Hepatocyte (in vitro differentiated cells): ENCODE measurements around the gene CFAP90. TPM values are rescaled to one million over a fixed set of nuclear protein-coding genes. Genes with fewer than 3 reads are reported as not detected.

Source experiments
- DNase-seq: peaks from one replicate; pipeline ENCODE4 v3.0.0-alpha.2; 2016; ENCODE audit warnings: low spot score
- H2AFZ ChIP-seq: fragments of 200-600 bp; sonication (generic); 2 replicates; pipeline ENCODE4 v1.6.0; 2016; ENCODE audit warnings: antibody characterized with exemption, mild to moderate bottlenecking
- H3K27ac ChIP-seq: fragments of 200-600 bp; sonication (generic); 2 replicates; pipeline ENCODE4 v1.5.1; 2016; ENCODE audit warnings: mild to moderate bottlenecking
- H3K27me3 ChIP-seq: fragments of 200-600 bp; sonication (generic); 2 replicates; pipeline ENCODE4 v1.6.1; 2016
- H3K36me3 ChIP-seq: fragments of 200-600 bp; sonication (generic); replicated peaks from 2 replicates; pipeline ENCODE4 v1.5.1; 2016; ENCODE audit warnings: low read depth; ENCODE audit not compliant: insufficient read depth
- H3K4me1 ChIP-seq: fragments of 200-600 bp; sonication (generic); 2 replicates; pipeline ENCODE4 v1.5.1; 2016; ENCODE audit warnings: mild to moderate bottlenecking, moderate library complexity; ENCODE audit not compliant: insufficient read depth
- H3K4me2 ChIP-seq: fragments of 200-600 bp; sonication (generic); 2 replicates; pipeline ENCODE4 v1.6.0; 2016
- H3K4me3 ChIP-seq: fragments of 200-600 bp; sonication (generic); 2 replicates; pipeline ENCODE4 v1.5.1; 2016; ENCODE audit warnings: mild to moderate bottlenecking
- H3K79me2 ChIP-seq: fragments of 200-600 bp; sonication (generic); 2 replicates; pipeline ENCODE4 v1.6.0; 2017; ENCODE audit warnings: mild to moderate bottlenecking
- H3K9me2 ChIP-seq: fragments of 200-600 bp; sonication (generic); replicated peaks from 2 replicates; pipeline ENCODE4 v1.6.0; 2017; ENCODE audit warnings: mild to moderate bottlenecking; ENCODE audit not compliant: insufficient read depth
- H3K9me3 ChIP-seq: fragments of 200-600 bp; sonication (generic); 2 replicates; pipeline ENCODE4 v1.5.1; 2016; ENCODE audit warnings: low read depth, mild to moderate bottlenecking
- H4K20me1 ChIP-seq: fragments of 200-600 bp; sonication (generic); 2 replicates; pipeline ENCODE4 v1.6.0; 2016; ENCODE audit warnings: mild to moderate bottlenecking; ENCODE audit not compliant: insufficient read depth, poor library complexity, severe bottlenecking
- EZH2 ChIP-seq: fragments of 200-600 bp; sonication (generic); IDR thresholded peaks from 2 replicates; pipeline ENCODE4 v1.6.1; 2016; ENCODE audit warnings: antibody characterized with exemption, mild to moderate bottlenecking, borderline replicate concordance
- EZH2phosphoT487 ChIP-seq: fragments of 200-600 bp; sonication (generic); IDR thresholded peaks from one replicate; pipeline ENCODE4 v1.6.1; 2018; ENCODE audit warnings: antibody characterized with exemption, mild to moderate bottlenecking, low read depth, moderate library complexity; ENCODE audit not compliant: unreplicated experiment, severe bottlenecking
- WGBS: methylation state at CpG from one replicate; pipeline ENCODE4 v1.1.6; 2016; ENCODE audit warnings: low lambda C conversion rate; ENCODE audit errors: missing lambda C conversion rate; 5-methylcytosine and 5-hydroxymethylcytosine counted together
- polyA plus RNA-seq: library from polyadenylated mRNA; unstranded; fragments of >200 nt; fragmentation: Nextera tagmentation; extraction: Ambion mirVana; gene quantifications from 2 replicates; pipeline ENCODE4 v1.2.1, GENCODE V29; 2016
- total RNA-seq: library from RNA; depleted of rRNA; stranded (reverse); fragments of >200 nt; gene quantifications from 2 replicates; pipeline ENCODE4 v1.2.3, GENCODE V29; 2014
- TF ChIP-seq, protein P1 (sequence below): fragments of 200-600 bp; sonication (generic); IDR thresholded peaks from 2 replicates; pipeline ENCODE4 v1.5.1; 2016; ENCODE audit warnings: antibody characterized with exemption, mild to moderate bottlenecking; ENCODE audit not compliant: poor library complexity

CFAP90 gene
- total and polyA plus RNA-seq, 2 experiments from 2014 or later: 0.30 to 1.0 TPM

DNA sequence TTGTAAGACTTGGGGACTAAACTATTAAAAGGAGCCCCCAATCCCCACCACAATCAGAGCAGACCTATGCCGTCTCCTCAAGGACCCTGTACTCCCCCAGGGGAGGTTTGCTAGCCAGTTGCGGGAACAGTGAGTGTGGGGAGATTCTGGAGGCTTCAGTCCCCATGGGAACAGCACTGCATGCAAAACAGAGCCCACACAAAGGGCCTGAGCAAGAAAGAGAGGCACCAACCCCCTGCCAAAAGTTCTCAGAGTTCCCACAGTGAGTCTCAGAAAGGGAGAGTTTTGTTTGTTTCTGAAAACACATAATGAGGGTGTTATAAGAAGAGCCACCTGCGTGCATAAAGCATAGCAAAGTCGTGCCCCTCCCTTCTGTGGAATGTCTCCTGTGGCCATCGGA is 56.6 kb downstream of the CFAP90 start:
- H3K27ac ChIP-seq: no peak overlapping the region
- no peaks in the 10 kb centered on the region for H3K36me3 ChIP-seq
- TF ChIP-seq EZH2phosphoT487: no peak
- TF ChIP-seq, protein P1, sequence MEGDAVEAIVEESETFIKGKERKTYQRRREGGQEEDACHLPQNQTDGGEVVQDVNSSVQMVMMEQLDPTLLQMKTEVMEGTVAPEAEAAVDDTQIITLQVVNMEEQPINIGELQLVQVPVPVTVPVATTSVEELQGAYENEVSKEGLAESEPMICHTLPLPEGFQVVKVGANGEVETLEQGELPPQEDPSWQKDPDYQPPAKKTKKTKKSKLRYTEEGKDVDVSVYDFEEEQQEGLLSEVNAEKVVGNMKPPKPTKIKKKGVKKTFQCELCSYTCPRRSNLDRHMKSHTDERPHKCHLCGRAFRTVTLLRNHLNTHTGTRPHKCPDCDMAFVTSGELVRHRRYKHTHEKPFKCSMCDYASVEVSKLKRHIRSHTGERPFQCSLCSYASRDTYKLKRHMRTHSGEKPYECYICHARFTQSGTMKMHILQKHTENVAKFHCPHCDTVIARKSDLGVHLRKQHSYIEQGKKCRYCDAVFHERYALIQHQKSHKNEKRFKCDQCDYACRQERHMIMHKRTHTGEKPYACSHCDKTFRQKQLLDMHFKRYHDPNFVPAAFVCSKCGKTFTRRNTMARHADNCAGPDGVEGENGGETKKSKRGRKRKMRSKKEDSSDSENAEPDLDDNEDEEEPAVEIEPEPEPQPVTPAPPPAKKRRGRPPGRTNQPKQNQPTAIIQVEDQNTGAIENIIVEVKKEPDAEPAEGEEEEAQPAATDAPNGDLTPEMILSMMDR: no peak
- TF ChIP-seq EZH2: no peak

DNA sequence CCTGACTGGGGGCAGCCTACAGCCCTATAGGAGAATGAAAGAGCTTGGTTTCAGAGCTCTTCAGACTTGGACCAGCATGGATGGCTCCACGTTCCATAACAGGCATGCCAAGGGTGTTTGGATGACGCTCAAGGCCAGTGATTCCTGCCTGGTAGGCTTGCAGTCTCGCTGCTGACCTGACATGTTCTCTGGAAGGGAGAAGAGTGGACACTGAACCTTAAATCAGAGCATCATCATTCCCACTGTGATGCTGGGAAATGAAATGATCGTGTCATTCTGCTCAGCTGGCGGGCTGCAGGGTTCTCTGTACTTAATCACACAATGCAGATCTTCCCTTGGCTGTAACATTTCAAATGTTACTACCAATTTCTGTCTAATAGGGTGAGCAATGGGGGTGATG is 57.0 kb downstream of the CFAP90 start:
- H3K79me2 ChIP-seq: no peaks in the 10 kb centered on the region

More for the DNA sequence above, 56.6 kb downstream of the CFAP90 start:
- Histone ChIP-seq H3K4me3 (no peak overlapping the region), H3K27me3 (no peaks in the 10 kb centered on the region), H2AFZ (no peak overlapping the region), H3K79me2 (no peaks in the 10 kb centered on the region), H3K4me2 (no peak overlapping the region), H3K9me2 (no peaks in the 10 kb centered on the region), H3K9me3 (no peaks in the 10 kb centered on the region), H3K4me1 (no peaks in the 10 kb centered on the region), H4K20me1 (no peaks in the 10 kb centered on the region)
- 64% methylated on average over 5 of the region's 5 CpGs for WGBS
- DNase-seq: no peak

DNA sequence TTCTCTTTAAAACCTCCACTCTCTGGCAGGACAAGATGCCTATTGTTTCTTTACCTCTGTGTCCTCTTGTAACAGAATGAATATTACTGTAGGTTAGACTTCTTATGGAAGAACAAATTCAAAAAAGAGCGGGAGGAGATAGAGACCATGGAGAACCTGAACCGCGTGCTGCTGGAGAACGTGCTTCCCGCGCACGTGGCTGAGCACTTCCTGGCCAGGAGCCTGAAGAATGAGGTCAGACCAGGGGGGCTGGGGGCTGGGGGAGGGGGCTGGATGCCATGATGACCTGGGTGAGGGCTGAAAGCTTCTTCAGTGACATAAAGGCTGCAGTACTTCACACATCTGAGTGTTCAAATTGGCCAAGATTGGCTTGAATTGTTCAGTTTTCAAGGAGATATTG is 61.4 kb downstream of the CFAP90 start:
- H4K20me1 ChIP-seq: no peaks in the 10 kb centered on the region

More for the DNA sequence above, 57.0 kb downstream of the CFAP90 start:
- H3K9me3 ChIP-seq: no peaks in the 10 kb centered on the region
- 95% methylated on average over 5 of the region's 5 CpGs for WGBS
- TF ChIP-seq, protein P1: no peak
- TF ChIP-seq EZH2: no peak
- no peak for TF ChIP-seq EZH2phosphoT487
- no peak overlapping the region for H3K4me3 ChIP-seq
- H4K20me1 ChIP-seq: no peaks in the 10 kb centered on the region
- H3K4me2 ChIP-seq: no peak overlapping the region
- H3K27ac ChIP-seq: no peak overlapping the region
- H3K9me2 ChIP-seq: no peaks in the 10 kb centered on the region
- H3K27me3 ChIP-seq: no peaks in the 10 kb centered on the region
- H2AFZ ChIP-seq: no peak overlapping the region
- no peaks in the 10 kb centered on the region for H3K36me3 ChIP-seq
- H3K4me1 ChIP-seq: no peaks in the 10 kb centered on the region
- DNase-seq: no peak

More for the DNA sequence above, 61.4 kb downstream of the CFAP90 start:
- H3K9me2 ChIP-seq: no peaks in the 10 kb centered on the region
- no peaks in the 10 kb centered on the region for H3K36me3 ChIP-seq
- no peaks in the 10 kb centered on the region for H3K9me3 ChIP-seq
- H3K27ac ChIP-seq: no peak overlapping the region
- whole genome bisulfite sequencing: 94% methylated on average over 7 of the region's 7 CpGs
- H2AFZ ChIP-seq: no peak overlapping the region
- H3K4me3 ChIP-seq: no peak overlapping the region
- DNase-seq: no peak
- H3K79me2 ChIP-seq: no peaks in the 10 kb centered on the region
- no peaks in the 10 kb centered on the region for H3K4me1 ChIP-seq
- no peaks in the 10 kb centered on the region for H3K27me3 ChIP-seq
- no peak for TF ChIP-seq EZH2
- TF ChIP-seq EZH2phosphoT487: no peak
- TF ChIP-seq, protein P1: no peak
- no peak overlapping the region for H3K4me2 ChIP-seq
